ENCODE data around the gene ARL16.

Gene ARL16

DNA sequence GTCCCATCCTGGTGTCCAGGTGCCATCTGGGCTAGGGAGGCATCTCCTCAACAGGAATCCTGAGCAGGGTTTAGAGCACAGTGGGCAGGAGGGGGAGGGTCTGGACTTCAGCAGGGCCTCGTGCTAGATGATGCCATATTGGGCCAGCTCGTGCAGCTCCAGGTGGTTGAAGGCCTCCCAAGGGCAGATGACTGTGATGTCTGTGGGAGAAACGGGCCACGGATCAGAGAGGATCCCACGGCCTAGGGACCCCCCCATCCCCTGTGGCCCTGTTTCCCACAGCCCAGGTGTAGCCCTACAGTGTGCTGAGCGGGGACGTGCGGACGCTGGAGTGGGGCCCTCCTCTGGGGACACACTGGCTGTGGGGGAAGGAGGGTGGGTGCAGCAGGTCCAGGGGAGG is 32.6 kb downstream of the ARL16 start:
- no peaks in the 10 kb centered on the region for H3K79me2 ChIP-seq (ENCODE audit: low read length)
- H3F3A ChIP-seq (ENCODE audit: insufficient read depth, low read length), result no peaks in the 10 kb centered on the region
- no peak overlapping the region for H2AFZ ChIP-seq (ENCODE audit: low read length)
- H3K27me3 ChIP-seq (replicated peaks; ENCODE audit: insufficient read depth, low read length), result peaks cover 10% of the 10 kb centered on the region; the same call in 1 of the 2 replicates
- no peaks in the 10 kb centered on the region for H3K36me3 ChIP-seq (replicated peaks; ENCODE audit: insufficient read depth, low read length)
- no peak overlapping the region for H3K4me2 ChIP-seq (ENCODE audit: low read depth, low read length)
- H3K9ac ChIP-seq (ENCODE audit: low read length), result no peak overlapping the region
- no peak overlapping the region for H3K4me3 ChIP-seq (ENCODE audit: low read length)
- no peaks in the 10 kb centered on the region for H4K20me1 ChIP-seq (ENCODE audit: insufficient read depth, low read length)
- TF ChIP-seq EZH2 (optimal IDR thresholded peaks at IDR 0.05; ENCODE audit: low read depth, low read length) (no peak), EZH2phosphoT487 (IDR thresholded peaks at IDR 0.05; ENCODE audit: low read length) (no peak)
- TF ChIP-seq, protein P1, sequence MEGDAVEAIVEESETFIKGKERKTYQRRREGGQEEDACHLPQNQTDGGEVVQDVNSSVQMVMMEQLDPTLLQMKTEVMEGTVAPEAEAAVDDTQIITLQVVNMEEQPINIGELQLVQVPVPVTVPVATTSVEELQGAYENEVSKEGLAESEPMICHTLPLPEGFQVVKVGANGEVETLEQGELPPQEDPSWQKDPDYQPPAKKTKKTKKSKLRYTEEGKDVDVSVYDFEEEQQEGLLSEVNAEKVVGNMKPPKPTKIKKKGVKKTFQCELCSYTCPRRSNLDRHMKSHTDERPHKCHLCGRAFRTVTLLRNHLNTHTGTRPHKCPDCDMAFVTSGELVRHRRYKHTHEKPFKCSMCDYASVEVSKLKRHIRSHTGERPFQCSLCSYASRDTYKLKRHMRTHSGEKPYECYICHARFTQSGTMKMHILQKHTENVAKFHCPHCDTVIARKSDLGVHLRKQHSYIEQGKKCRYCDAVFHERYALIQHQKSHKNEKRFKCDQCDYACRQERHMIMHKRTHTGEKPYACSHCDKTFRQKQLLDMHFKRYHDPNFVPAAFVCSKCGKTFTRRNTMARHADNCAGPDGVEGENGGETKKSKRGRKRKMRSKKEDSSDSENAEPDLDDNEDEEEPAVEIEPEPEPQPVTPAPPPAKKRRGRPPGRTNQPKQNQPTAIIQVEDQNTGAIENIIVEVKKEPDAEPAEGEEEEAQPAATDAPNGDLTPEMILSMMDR (IDR thresholded peaks at IDR 0.05; ENCODE audit: low read length), result no peak
- DNase-seq, result no peak
- H3K27ac ChIP-seq (ENCODE audit: low read length), result no peak overlapping the region
- H3K4me1 ChIP-seq (ENCODE audit: low read length), result no peaks in the 10 kb centered on the region
- no peaks in the 10 kb centered on the region for H3K9me3 ChIP-seq (replicated peaks; ENCODE audit: insufficient read depth, low read length)
- H3K9me2 ChIP-seq (replicated peaks; ENCODE audit: insufficient read depth, low read length), result no peaks in the 10 kb centered on the region

DNA sequence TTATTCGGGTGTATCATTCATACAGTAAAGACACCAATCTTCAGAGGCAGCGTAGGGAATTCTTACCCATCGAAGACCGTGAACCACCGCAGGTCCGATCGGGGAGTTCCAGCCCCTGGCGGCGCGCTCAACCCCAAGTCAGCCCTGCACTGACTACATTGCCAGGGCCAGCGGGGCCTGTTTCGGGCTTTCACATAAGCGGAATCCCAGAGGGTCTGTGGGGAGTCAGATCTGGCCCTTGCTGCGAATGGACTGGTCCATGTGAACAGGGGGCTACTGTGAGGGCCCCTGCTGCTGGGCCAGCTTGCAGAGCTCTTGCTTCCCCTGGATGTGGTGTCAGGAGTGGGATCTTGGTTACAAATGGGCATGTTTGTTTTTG is 34.9 kb downstream of the ARL16 start:
- TF ChIP-seq EZH2phosphoT487 (IDR thresholded peaks at IDR 0.05; ENCODE audit: low read length) (no peak), EZH2 (optimal IDR thresholded peaks at IDR 0.05; ENCODE audit: low read depth, low read length) (no peak)
- TF ChIP-seq, protein P1 (IDR thresholded peaks at IDR 0.05; ENCODE audit: low read length), result no peak
- no peaks in the 10 kb centered on the region for H3K4me1 ChIP-seq (ENCODE audit: low read length)
- H3K4me2 ChIP-seq (ENCODE audit: low read depth, low read length), result no peak overlapping the region
- peaks cover 23% of the 10 kb centered on the region for H3K27me3 ChIP-seq (replicated peaks; ENCODE audit: insufficient read depth, low read length)
- no peaks in the 10 kb centered on the region for H3K9me2 ChIP-seq (replicated peaks; ENCODE audit: insufficient read depth, low read length)
- no peaks in the 10 kb centered on the region for H3K36me3 ChIP-seq (replicated peaks; ENCODE audit: insufficient read depth, low read length)
- H2AFZ ChIP-seq (ENCODE audit: low read length), result no peak overlapping the region
- H3K27ac ChIP-seq (ENCODE audit: low read length), result no peak overlapping the region
- H3K79me2 ChIP-seq (ENCODE audit: low read length), result no peaks in the 10 kb centered on the region
- H4K20me1 ChIP-seq (ENCODE audit: insufficient read depth, low read length), result no peaks in the 10 kb centered on the region
- no peak overlapping the region for H3K4me3 ChIP-seq (ENCODE audit: low read length)
- H3K9me3 ChIP-seq (replicated peaks; ENCODE audit: insufficient read depth, low read length), result no peaks in the 10 kb centered on the region
- H3F3A ChIP-seq (ENCODE audit: insufficient read depth, low read length), result no peaks in the 10 kb centered on the region
- H3K9ac ChIP-seq (ENCODE audit: low read length), result no peak overlapping the region
- DNase-seq, result no peak

DNA sequence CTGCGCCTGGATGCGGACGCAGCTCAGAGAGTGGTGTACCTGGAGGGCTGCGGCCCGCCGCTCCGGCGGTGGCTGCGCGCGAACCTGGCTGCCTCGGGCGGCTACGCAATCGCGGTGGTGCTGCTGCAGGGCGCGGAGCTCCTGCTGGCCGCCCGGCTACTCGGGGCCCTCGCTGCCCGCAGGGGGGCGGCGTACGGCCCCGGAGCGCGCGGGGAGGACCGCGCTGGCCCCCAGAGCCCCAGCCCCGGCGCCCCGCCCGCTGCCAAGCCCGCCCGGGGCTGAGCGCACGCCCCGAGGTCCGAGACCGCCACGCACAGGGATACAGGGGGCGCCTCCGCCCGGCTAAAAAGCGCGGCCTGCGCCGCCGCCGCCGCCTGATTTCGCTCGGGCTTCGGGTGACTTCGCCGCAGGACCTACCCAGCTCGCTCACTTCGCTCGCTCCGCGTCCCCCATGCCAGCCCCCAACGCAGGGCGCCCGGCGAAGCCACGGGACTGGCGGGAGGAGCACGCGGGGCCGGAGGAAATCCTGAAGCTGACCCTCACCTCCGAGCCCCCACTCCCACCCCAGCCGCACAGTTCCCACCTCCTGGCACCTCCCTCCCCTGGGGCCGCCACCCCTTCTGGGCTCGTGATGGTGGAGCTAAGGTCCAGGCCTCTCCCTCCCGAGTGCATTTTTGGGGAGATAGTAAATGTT is 35.4 kb downstream of the ARL16 start:
- Histone ChIP-seq H3K79me2 (ENCODE audit: low read length) (no peaks in the 10 kb centered on the region), H3K36me3 (replicated peaks; ENCODE audit: insufficient read depth, low read length) (no peaks in the 10 kb centered on the region), H3K27me3 (replicated peaks; ENCODE audit: insufficient read depth, low read length) (peaks cover 23% of the 10 kb centered on the region), H3K4me2 (ENCODE audit: low read depth, low read length) (no peak overlapping the region), H3K9me2 (replicated peaks; ENCODE audit: insufficient read depth, low read length) (no peaks in the 10 kb centered on the region), H2AFZ (ENCODE audit: low read length) (no peak overlapping the region), H3K4me3 (ENCODE audit: low read length) (no peak overlapping the region), H3K9me3 (replicated peaks; ENCODE audit: insufficient read depth, low read length) (no peaks in the 10 kb centered on the region), H3K27ac (ENCODE audit: low read length) (no peak overlapping the region), H3K4me1 (ENCODE audit: low read length) (no peaks in the 10 kb centered on the region), H3F3A (ENCODE audit: insufficient read depth, low read length) (no peaks in the 10 kb centered on the region), H4K20me1 (ENCODE audit: insufficient read depth, low read length) (no peaks in the 10 kb centered on the region), H3K9ac (ENCODE audit: low read length) (no peak overlapping the region)
- TF ChIP-seq EZH2phosphoT487 (IDR thresholded peaks at IDR 0.05; ENCODE audit: low read length), result no peak
- TF ChIP-seq, protein P1 (IDR thresholded peaks at IDR 0.05; ENCODE audit: low read length), result no peak
- no peak for TF ChIP-seq EZH2 (optimal IDR thresholded peaks at IDR 0.05; ENCODE audit: low read depth, low read length)
- DNase-seq, result no peak
